HUDEP-2 (cell line): ENCODE data around the gene ACSF3.

Source experiments
- DNase-seq, 76 experiments: peaks; one replicate each; lab custom pipeline; 2025; ENCODE audit not compliant: unreplicated experiment in 76 of 76; lab: John Stamatoyannopoulos, UW

The ACSF3 gene

GRCh38 chr16:89121691-89122321 is 28.2 kb downstream of the ACSF3 start:
- no peak for DNase-seq

GRCh38 chr16:89122322-89122851 is 28.7 kb downstream of the ACSF3 start:
- DNase-seq, result no peak

- DNase-seq, result no peak
Measured at GRCh38 chr16:89123001-89123830, 29.6 kb downstream of the ACSF3 start.

- no peak for DNase-seq
Measured at GRCh38 chr16:89123831-89124100, 30.1 kb downstream of the ACSF3 start.

GRCh38 chr16:89129378-89129777 is 35.7 kb downstream of the ACSF3 start:
- DNase-seq, result no peak

GRCh38 chr16:89130448-89130847 is 36.8 kb downstream of the ACSF3 start:
- DNase-seq, result no peak

GRCh38 chr16:89131783-89132182 is 38.1 kb downstream of the ACSF3 start:
- DNase-seq, result no peak

GRCh38 chr16:89132194-89133005 is 38.7 kb downstream of the ACSF3 start:
- DNase-seq, result no peak

- DNase-seq, result no peak
Measured at GRCh38 chr16:89133457-89134127, 39.9 kb downstream of the ACSF3 start.

GRCh38 chr16:89134269-89134668 is 40.6 kb downstream of the ACSF3 start:
- DNase-seq, result no peak

- no peak for DNase-seq
Measured at GRCh38 chr16:89135166-89135565, 41.5 kb downstream of the ACSF3 start.

- DNase-seq, result no peak
Measured at GRCh38 chr16:89135971-89136765, 42.5 kb downstream of the ACSF3 start.

- no peak for DNase-seq
Measured at GRCh38 chr16:89136931-89137330, 43.3 kb downstream of the ACSF3 start.

- no peak for DNase-seq
Measured at GRCh38 chr16:89137666-89138512, 44.2 kb downstream of the ACSF3 start.

GRCh38 chr16:89138513-89138795 is 44.8 kb downstream of the ACSF3 start:
- no peak for DNase-seq

GRCh38 chr16:89138843-89139520 is 45.3 kb downstream of the ACSF3 start:
- DNase-seq, result no peak

- DNase-seq, result no peak
Measured at GRCh38 chr16:89139907-89140361, 46.3 kb downstream of the ACSF3 start.

GRCh38 chr16:89140401-89140800 is 46.7 kb downstream of the ACSF3 start:
- DNase-seq, result no peak
